ENCODE results near the gene ADCY10.

The ADCY10 gene

DNA sequence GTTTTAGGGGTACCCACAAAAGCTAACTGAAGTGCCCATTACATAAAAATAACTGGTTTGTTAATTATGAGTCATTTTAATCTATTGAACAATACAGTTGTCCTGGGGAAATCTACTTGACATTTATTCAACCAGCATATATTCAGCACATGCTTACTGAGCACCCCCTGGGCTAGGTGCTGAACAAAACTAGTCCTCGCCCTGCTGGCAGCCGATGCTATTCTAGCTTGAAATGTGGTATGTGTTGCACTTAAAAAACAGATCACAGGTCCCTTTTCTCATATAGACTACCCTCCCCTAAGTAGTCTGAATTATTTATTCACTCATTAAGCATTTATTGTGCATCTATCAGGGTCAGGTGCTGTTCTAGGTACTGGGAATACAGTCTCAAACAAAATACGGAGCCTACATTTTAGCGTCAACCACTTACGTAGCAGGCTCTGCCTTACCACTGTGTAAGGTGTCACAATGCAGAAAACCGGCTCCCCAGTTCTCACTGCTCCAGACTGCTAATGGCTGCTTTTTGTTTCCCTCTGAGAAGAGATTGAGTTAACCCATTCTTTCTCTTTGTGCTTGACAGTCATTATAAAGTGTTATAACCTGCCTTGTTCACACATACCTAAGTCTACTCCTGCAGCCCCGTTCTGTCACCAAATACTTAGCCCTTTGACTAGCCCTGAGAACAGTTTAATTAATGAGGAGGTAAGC, 57.1 kb downstream of the ADCY10 start:
- no peak for DNase-seq (ENCODE audit: low spot score)
- TF ChIP-seq, protein P1, sequence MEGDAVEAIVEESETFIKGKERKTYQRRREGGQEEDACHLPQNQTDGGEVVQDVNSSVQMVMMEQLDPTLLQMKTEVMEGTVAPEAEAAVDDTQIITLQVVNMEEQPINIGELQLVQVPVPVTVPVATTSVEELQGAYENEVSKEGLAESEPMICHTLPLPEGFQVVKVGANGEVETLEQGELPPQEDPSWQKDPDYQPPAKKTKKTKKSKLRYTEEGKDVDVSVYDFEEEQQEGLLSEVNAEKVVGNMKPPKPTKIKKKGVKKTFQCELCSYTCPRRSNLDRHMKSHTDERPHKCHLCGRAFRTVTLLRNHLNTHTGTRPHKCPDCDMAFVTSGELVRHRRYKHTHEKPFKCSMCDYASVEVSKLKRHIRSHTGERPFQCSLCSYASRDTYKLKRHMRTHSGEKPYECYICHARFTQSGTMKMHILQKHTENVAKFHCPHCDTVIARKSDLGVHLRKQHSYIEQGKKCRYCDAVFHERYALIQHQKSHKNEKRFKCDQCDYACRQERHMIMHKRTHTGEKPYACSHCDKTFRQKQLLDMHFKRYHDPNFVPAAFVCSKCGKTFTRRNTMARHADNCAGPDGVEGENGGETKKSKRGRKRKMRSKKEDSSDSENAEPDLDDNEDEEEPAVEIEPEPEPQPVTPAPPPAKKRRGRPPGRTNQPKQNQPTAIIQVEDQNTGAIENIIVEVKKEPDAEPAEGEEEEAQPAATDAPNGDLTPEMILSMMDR (IDR thresholded peaks at IDR 0.05; ENCODE audit: borderline replicate concordance, control extremely low read depth, extremely low read depth, insufficient read depth, missing control alignments) = no peak
- in situ Hi-C loops (cut with MboI; ENCODE audit: low sequenced_read_pairs, unreplicated experiment) = no loop called here

DNA sequence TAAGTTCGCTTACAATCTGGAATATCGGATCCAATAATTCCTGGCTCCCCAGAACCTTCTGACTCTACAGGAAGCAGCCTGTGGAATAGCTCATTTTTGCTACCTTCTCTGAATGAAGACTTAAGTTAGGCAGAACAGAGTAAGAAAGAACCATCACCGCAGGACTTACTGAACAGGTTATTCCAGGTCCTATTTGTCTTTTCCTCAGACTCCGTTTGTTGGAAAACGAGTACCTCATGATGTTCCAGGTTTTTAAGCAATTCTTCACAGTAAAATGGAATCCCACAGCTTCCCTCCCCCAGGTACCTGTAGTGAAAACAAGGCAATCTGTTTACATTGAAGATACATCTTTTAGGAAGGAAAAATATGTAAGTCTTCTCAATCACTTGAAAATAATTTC, 59.8 kb downstream of the ADCY10 start:
- DNase-seq (ENCODE audit: low spot score) = no peak
- TF ChIP-seq, protein P1 (IDR thresholded peaks at IDR 0.05; ENCODE audit: borderline replicate concordance, control extremely low read depth, extremely low read depth, insufficient read depth, missing control alignments) = no peak
- in situ Hi-C loops (cut with MboI; ENCODE audit: low sequenced_read_pairs, unreplicated experiment) = no loop called here

DNA sequence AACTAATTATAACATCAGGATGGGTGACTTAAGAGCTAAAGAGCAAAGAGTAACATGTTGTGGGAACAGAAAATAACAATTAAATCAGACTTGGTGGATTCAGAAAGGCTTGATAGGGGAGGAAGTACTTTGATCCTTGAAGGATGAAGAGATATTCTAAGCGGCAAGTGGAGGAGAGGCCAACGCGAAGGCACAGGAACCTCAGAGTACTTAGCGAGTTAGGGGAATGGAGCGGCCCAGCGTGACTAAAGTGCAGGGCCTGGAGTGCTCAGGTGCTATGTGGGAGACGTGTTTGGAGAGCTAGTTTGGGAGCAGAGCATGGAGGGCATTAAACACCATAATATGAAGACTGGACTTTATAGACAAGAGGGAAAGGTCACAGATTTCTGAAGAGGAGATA, 64.3 kb downstream of the ADCY10 start:
- no peak for DNase-seq (ENCODE audit: low spot score)
- TF ChIP-seq, protein P1 (IDR thresholded peaks at IDR 0.05; ENCODE audit: borderline replicate concordance, control extremely low read depth, extremely low read depth, insufficient read depth, missing control alignments) = no peak
- in situ Hi-C loops (cut with MboI; ENCODE audit: low sequenced_read_pairs, unreplicated experiment) = no loop called here

DNA sequence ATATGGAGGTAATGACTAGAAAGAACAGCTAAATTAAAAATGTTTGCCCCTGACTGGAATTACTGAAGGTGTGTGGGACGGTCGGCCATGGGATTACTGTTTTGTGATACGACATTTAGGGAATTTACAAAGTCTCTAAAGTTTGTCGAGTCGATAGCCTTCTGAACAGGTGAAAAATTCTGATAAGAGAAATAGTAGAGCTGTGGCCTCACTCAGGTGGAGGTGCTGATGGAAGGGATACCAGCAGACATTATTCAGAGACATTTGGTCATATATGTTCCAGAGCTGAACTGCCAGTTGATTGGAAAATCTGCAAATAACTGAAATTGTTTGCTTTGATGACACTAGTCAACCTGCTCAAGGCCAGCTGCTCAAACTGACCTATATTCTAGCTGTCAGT, 71.1 kb downstream of the ADCY10 start:
- TF ChIP-seq, protein P1 (IDR thresholded peaks at IDR 0.05; ENCODE audit: borderline replicate concordance, control extremely low read depth, extremely low read depth, insufficient read depth, missing control alignments) = no peak
- in situ Hi-C loops (cut with MboI; ENCODE audit: low sequenced_read_pairs, unreplicated experiment) = no loop called here

DNA sequence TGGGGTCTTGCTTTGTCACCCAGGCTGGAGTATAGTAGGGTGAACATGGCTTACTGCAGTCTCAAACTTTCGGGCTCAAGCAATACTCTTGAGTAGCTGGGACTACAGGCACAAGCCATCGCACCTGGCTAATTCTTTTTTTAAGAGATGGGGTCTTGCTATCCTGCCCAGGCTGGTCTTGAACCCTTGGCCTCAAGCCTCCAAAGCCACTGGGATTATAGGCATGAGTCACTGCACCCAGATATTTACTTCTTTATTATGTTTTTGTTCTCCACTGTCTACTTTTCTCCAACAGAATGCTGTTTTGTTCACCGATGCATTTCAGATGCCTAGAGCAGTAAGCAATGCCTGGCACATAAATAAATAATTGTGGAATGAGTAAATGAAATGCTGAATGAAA, 72.4 kb downstream of the ADCY10 start:
- in situ Hi-C loops (cut with MboI; ENCODE audit: low sequenced_read_pairs, unreplicated experiment) = no loop called here
- TF ChIP-seq, protein P1 (IDR thresholded peaks at IDR 0.05; ENCODE audit: borderline replicate concordance, control extremely low read depth, extremely low read depth, insufficient read depth, missing control alignments) = no peak
- DNase-seq (ENCODE audit: low spot score) = no peak

More for the DNA sequence above, 71.1 kb downstream of the ADCY10 start:
- no peak for DNase-seq (ENCODE audit: low spot score)

DNA sequence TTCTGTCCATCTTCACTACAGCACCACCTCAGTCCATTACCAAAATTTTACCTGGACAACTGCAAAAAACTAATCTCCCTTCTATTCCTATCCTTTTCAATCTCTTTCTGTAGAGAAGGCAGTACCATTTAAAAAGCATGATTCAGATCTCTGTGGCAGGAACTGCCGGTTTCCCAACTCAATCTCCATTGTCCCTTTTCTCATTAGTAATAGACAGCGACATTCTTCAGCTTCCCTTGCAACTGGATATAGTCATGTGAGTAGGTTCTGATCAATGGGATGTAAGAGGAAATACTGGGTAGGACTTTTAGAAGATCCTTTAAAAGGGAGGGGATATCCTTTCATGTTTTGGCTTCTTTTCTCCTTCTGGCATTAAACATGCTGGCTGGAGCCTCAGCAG, 74.9 kb downstream of the ADCY10 start:
- in situ Hi-C loops (cut with MboI; ENCODE audit: low sequenced_read_pairs, unreplicated experiment) = no loop called here
- DNase-seq (ENCODE audit: low spot score) = no peak
- TF ChIP-seq, protein P1 (IDR thresholded peaks at IDR 0.05; ENCODE audit: borderline replicate concordance, control extremely low read depth, extremely low read depth, insufficient read depth, missing control alignments) = no peak

All from GM13976 (cell line).